Hepatocyte (in vitro differentiated cells): ENCODE measurements around the gene SYDE1. TPM values are rescaled to one million over a fixed set of nuclear protein-coding genes. Genes with fewer than 3 reads are reported as not detected.

ENCODE experiments used
- DNase-seq: peaks from one replicate; pipeline ENCODE4 v3.0.0-alpha.2; 2016; ENCODE audit warnings: low spot score
- H2AFZ ChIP-seq: fragments of 200-600 bp; sonication (generic); 2 replicates; pipeline ENCODE4 v1.6.0; 2016; ENCODE audit warnings: antibody characterized with exemption, mild to moderate bottlenecking
- H3K27ac ChIP-seq: fragments of 200-600 bp; sonication (generic); 2 replicates; pipeline ENCODE4 v1.5.1; 2016; ENCODE audit warnings: mild to moderate bottlenecking
- H3K27me3 ChIP-seq: fragments of 200-600 bp; sonication (generic); 2 replicates; pipeline ENCODE4 v1.6.1; 2016
- H3K36me3 ChIP-seq: fragments of 200-600 bp; sonication (generic); replicated peaks from 2 replicates; pipeline ENCODE4 v1.5.1; 2016; ENCODE audit warnings: low read depth; ENCODE audit not compliant: insufficient read depth
- H3K4me1 ChIP-seq: fragments of 200-600 bp; sonication (generic); 2 replicates; pipeline ENCODE4 v1.5.1; 2016; ENCODE audit warnings: mild to moderate bottlenecking, moderate library complexity; ENCODE audit not compliant: insufficient read depth
- H3K4me2 ChIP-seq: fragments of 200-600 bp; sonication (generic); 2 replicates; pipeline ENCODE4 v1.6.0; 2016
- H3K4me3 ChIP-seq: fragments of 200-600 bp; sonication (generic); 2 replicates; pipeline ENCODE4 v1.5.1; 2016; ENCODE audit warnings: mild to moderate bottlenecking
- H3K79me2 ChIP-seq: fragments of 200-600 bp; sonication (generic); 2 replicates; pipeline ENCODE4 v1.6.0; 2017; ENCODE audit warnings: mild to moderate bottlenecking
- H3K9me2 ChIP-seq: fragments of 200-600 bp; sonication (generic); replicated peaks from 2 replicates; pipeline ENCODE4 v1.6.0; 2017; ENCODE audit warnings: mild to moderate bottlenecking; ENCODE audit not compliant: insufficient read depth
- H3K9me3 ChIP-seq: fragments of 200-600 bp; sonication (generic); 2 replicates; pipeline ENCODE4 v1.5.1; 2016; ENCODE audit warnings: low read depth, mild to moderate bottlenecking
- H4K20me1 ChIP-seq: fragments of 200-600 bp; sonication (generic); 2 replicates; pipeline ENCODE4 v1.6.0; 2016; ENCODE audit warnings: mild to moderate bottlenecking; ENCODE audit not compliant: insufficient read depth, poor library complexity, severe bottlenecking
- CTCF ChIP-seq: fragments of 200-600 bp; sonication (generic); IDR thresholded peaks from 2 replicates; pipeline ENCODE4 v1.5.1; 2016; ENCODE audit warnings: antibody characterized with exemption, mild to moderate bottlenecking; ENCODE audit not compliant: poor library complexity
- EZH2 ChIP-seq: fragments of 200-600 bp; sonication (generic); IDR thresholded peaks from 2 replicates; pipeline ENCODE4 v1.6.1; 2016; ENCODE audit warnings: antibody characterized with exemption, mild to moderate bottlenecking, borderline replicate concordance
- EZH2phosphoT487 ChIP-seq: fragments of 200-600 bp; sonication (generic); IDR thresholded peaks from one replicate; pipeline ENCODE4 v1.6.1; 2018; ENCODE audit warnings: antibody characterized with exemption, mild to moderate bottlenecking, low read depth, moderate library complexity; ENCODE audit not compliant: unreplicated experiment, severe bottlenecking
- WGBS: methylation state at CpG from one replicate; pipeline ENCODE4 v1.1.6; 2016; ENCODE audit warnings: low lambda C conversion rate; ENCODE audit errors: missing lambda C conversion rate; 5-methylcytosine and 5-hydroxymethylcytosine counted together
- polyA plus RNA-seq: library from polyadenylated mRNA; unstranded; fragments of >200 nt; fragmentation: Nextera tagmentation; extraction: Ambion mirVana; gene quantifications from 2 replicates; pipeline ENCODE4 v1.2.1, GENCODE V29; 2016
- total RNA-seq: library from RNA; depleted of rRNA; stranded (reverse); fragments of >200 nt; gene quantifications from 2 replicates; pipeline ENCODE4 v1.2.3, GENCODE V29; 2014

SYDE1 gene
- total and polyA plus RNA-seq, 2 experiments from 2014 or later = 17.8 to 18.5 TPM

GRCh38 chr19:15115080-15115479 lies 7.9 kb downstream of the SYDE1 start:
- WGBS = 88% methylated on average over 13 of the region's 13 CpGs
- no peak overlapping the region for H3K27ac ChIP-seq

GRCh38 chr19:15115762-15116615 lies 8.8 kb downstream of the SYDE1 start:
- H3K36me3 ChIP-seq = no peaks in the 10 kb centered on the region
- TF ChIP-seq EZH2 = no peak
- no peak for TF ChIP-seq CTCF
- no peak for TF ChIP-seq EZH2phosphoT487

More at GRCh38 chr19:15115080-15115479, 7.9 kb downstream of the SYDE1 start:
- H3K36me3 ChIP-seq = no peaks in the 10 kb centered on the region
- no peaks in the 10 kb centered on the region for H3K9me3 ChIP-seq
- H3K4me1 ChIP-seq = no peaks in the 10 kb centered on the region
- H4K20me1 ChIP-seq = no peaks in the 10 kb centered on the region
- no peak overlapping the region for H3K4me3 ChIP-seq
- TF ChIP-seq EZH2 = no peak
- no peak for TF ChIP-seq EZH2phosphoT487
- no peak for TF ChIP-seq CTCF
- DNase-seq = no peak
- H3K27me3 ChIP-seq = no peaks in the 10 kb centered on the region
- H2AFZ ChIP-seq = no peak overlapping the region
- H3K4me2 ChIP-seq = no peak overlapping the region
- no peaks in the 10 kb centered on the region for H3K79me2 ChIP-seq
- no peaks in the 10 kb centered on the region for H3K9me2 ChIP-seq

GRCh38 chr19:15116856-15117255 lies 9.7 kb downstream of the SYDE1 start:
- no peaks in the 10 kb centered on the region for H3K36me3 ChIP-seq
- TF ChIP-seq EZH2phosphoT487 = no peak
- TF ChIP-seq EZH2 = no peak
- no peak overlapping the region for H2AFZ ChIP-seq
- H3K4me3 ChIP-seq = no peak overlapping the region
- no peaks in the 10 kb centered on the region for H3K4me1 ChIP-seq
- H3K27me3 ChIP-seq = no peaks in the 10 kb centered on the region
- no peak overlapping the region for H3K4me2 ChIP-seq
- no peak overlapping the region for H3K27ac ChIP-seq
- H4K20me1 ChIP-seq = no peaks in the 10 kb centered on the region
- DNase-seq = no peak
- H3K9me2 ChIP-seq = no peaks in the 10 kb centered on the region
- H3K79me2 ChIP-seq = no peaks in the 10 kb centered on the region
- 92% methylated on average over 12 of the region's 12 CpGs for WGBS
- no peaks in the 10 kb centered on the region for H3K9me3 ChIP-seq

More at GRCh38 chr19:15115762-15116615, 8.8 kb downstream of the SYDE1 start:
- H3K4me3 ChIP-seq = no peak overlapping the region
- no peak overlapping the region for H3K27ac ChIP-seq
- H3K4me2 ChIP-seq = no peak overlapping the region
- no peak for DNase-seq
- H3K27me3 ChIP-seq = no peaks in the 10 kb centered on the region
- no peaks in the 10 kb centered on the region for H3K9me3 ChIP-seq
- H2AFZ ChIP-seq = no peak overlapping the region
- 90% methylated on average over 23 of the region's 23 CpGs for WGBS
- H4K20me1 ChIP-seq = no peaks in the 10 kb centered on the region
- H3K4me1 ChIP-seq = no peaks in the 10 kb centered on the region
- H3K9me2 ChIP-seq = no peaks in the 10 kb centered on the region
- H3K79me2 ChIP-seq = no peaks in the 10 kb centered on the region

GRCh38 chr19:15118248-15118647 lies 11.0 kb downstream of the SYDE1 start:
- Histone ChIP-seq H3K36me3 (no peaks in the 10 kb centered on the region), H2AFZ (no peak overlapping the region)
- no peak for TF ChIP-seq CTCF
- TF ChIP-seq EZH2phosphoT487 = no peak
- TF ChIP-seq EZH2 = no peak

More at GRCh38 chr19:15118248-15118647, 11.0 kb downstream of the SYDE1 start:
- H3K27me3 ChIP-seq = no peaks in the 10 kb centered on the region
- H3K4me2 ChIP-seq = no peak overlapping the region
- H4K20me1 ChIP-seq = no peaks in the 10 kb centered on the region
- no peaks in the 10 kb centered on the region for H3K9me2 ChIP-seq
- H3K4me3 ChIP-seq = no peak overlapping the region
- DNase-seq = no peak
- 93% methylated on average over 2 of the region's 2 CpGs for WGBS
- H3K27ac ChIP-seq = no peak overlapping the region
- H3K9me3 ChIP-seq = no peaks in the 10 kb centered on the region
- peaks cover 4% of the 10 kb centered on the region for H3K79me2 ChIP-seq
- H3K4me1 ChIP-seq = no peaks in the 10 kb centered on the region
